Non-pigmented ciliary epithelial cell (primary cell): ENCODE measurements around the gene SH3RF1.

ENCODE experiments used
- DNase-seq: peaks from one replicate; pipeline ENCODE4 v3.0.0-alpha.2; 2010; ENCODE audit warnings: low read depth

SH3RF1 gene

GRCh38 chr4:169063441-169063840 lies 207.3 kb downstream of the SH3RF1 start:
- DNase-seq = no peak

- DNase-seq = no peak
Observed at GRCh38 chr4:169062897-169063244, 207.9 kb downstream of the SH3RF1 start.

GRCh38 chr4:169061386-169061785 lies 209.4 kb downstream of the SH3RF1 start:
- no peak for DNase-seq

DNA sequence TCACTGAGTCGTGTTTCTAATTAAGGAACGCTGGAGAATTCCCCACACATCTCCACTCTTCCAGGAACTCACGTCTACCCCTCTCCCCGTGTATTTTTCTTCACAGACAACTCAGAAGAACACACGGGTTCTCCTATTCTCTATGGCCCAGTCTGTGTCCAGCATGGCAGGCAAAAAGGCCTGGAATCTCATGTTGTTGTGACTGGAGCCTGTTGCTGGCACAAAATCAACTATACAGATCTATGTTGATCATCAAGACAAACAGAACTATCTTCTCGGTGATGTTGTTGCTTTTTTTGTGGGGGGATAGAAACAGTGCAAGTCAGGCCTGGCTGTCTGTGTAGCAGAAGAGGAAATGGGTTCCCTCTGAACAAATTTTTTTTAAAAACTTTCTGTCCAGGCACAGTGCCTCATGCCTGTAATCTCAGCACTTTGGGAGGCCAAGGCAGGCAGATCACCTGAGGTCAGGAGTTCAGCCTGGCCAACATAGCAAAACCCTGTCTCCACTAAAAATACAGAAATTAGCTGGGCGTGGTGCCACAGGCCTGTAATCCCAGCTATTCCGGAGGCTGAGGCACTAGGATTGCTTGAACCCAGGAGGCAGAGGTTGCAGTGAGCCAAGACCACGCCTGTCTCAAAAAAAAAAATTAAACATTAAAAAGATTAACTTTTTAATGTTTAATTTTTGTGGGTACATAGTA lies 210.2 kb downstream of the SH3RF1 start:
- no peak for DNase-seq

DNA sequence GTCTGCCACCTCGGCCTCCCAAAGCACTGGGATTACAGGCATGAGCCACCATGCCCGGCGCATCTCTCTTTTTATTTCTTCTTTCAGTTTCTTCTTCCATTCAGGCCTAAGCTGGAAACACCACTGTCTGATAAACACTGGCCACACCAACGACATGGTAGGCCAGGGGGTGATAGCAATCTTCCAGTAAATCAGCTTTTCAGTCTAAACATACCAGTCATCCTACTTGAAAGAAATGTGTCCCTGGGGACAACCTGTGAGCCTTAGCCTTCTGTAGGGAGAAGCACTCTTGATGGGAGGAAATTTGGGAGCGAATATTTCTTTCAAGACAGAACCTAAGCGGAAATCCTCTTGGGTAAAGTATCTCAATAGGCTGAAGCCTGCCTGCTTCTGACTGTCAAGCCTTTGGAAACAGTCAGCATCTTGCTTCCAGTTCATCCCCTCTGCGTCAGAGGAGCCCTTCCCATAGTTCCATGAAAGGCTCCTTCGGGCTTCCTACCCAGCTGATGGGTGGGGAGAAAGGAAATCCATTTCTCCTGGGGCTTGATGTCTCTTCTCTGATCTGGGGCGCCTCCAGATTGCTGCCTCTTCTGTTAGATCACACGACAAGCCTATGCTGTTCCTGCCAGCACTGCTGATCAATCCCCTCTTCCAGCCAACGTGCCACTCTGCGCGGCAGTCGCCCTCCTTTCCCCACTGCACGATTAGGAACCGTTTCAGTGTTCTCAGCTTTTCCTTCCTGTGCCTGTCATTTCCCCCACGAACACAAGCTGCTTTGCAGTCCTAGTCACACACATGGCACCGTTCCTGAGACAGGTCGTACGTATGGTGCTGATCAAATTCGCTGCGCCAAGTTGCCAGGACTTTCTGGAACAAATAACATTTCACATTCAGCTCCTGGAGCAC lies 211.2 kb downstream of the SH3RF1 start:
- DNase-seq = no peak

DNA sequence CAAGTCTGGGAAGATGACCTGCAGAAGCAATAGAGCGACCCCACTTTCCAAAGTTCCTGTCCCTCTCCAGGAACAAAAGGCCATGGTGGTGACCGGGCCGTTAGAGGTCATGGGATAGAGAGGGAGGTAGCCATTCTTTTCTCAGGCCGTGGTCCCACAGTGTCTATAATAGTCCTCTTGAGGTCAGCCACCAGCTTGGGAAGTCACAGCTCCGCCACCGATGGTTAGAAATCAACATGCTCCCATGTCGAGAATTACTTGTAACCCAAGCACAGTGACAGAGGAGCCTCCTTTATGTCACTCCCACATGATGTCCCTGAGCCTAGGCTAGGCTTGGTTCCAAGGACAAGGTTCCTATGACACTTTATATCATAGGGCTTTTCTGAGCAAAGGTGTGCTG lies 212.4 kb downstream of the SH3RF1 start:
- DNase-seq = no peak

GRCh38 chr4:169054879-169055278 lies 215.9 kb downstream of the SH3RF1 start:
- no peak for DNase-seq

DNA sequence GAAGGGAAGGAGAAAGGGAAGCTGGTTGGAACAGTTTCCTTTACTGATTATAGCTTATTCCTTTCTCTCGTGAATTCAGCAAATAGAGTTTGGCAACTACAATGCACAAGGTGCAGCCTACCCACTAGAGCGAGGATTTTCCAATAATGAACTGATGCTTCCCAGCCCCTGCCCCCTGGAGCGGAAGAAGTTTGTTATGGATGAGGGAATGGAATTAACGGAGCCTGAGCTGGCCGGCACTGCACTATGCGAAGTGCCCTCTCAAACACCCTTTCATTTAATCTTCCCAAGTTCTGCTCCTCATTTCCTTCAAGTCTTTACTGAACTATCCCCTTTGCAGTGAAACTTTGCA lies 218.2 kb downstream of the SH3RF1 start:
- DNase-seq = no peak

GRCh38 chr4:169051761-169052593 lies 218.8 kb downstream of the SH3RF1 start:
- DNase-seq = no peak

- DNase-seq = no peak
Observed at GRCh38 chr4:169050881-169051760, 219.6 kb downstream of the SH3RF1 start.

DNA sequence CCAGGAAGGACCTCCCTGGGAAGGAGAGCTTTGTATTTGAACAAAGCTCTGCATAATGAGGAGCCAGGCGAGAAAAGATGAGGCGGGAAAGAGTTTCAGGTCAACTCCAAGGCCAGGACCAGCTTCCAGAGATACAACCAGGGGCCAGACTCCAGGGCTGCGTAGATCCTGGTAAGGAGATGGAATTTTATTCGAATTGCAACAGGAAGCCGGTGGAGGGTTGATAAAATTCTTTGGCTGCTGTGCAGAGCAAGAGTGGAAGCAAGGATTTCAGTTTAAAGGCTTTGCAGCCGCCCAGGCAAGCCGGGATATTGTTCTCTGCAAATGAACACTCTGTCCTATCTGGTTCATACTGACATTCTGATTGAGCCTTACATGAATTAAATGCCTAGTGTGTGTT lies 220.5 kb downstream of the SH3RF1 start:
- DNase-seq = no peak

DNA sequence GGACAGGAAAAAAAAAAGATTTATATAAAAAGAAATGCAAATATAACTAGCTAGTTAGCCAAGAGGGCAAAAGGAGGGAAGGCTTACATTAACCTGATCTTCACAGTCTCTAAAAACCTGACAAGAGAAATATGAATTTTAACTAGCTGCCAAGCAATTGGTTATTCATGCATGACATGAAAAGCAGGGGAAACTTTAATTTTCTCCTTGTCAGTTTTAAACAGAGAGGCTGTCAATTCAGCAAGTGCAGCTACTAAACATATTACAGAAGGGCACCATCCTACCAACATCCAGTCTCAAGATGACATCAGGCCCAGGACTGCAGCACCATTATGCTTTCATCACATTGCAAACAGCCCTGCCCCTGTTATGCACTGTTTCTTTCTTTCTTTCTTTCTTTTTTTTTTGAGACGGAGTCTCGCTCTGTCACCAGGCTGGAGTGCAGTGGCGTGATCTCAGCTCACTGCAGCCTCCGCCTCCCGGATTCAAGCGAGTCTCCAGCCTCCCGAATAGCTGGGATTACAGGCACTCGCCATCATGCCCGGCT lies 221.8 kb downstream of the SH3RF1 start:
- no peak for DNase-seq

DNA sequence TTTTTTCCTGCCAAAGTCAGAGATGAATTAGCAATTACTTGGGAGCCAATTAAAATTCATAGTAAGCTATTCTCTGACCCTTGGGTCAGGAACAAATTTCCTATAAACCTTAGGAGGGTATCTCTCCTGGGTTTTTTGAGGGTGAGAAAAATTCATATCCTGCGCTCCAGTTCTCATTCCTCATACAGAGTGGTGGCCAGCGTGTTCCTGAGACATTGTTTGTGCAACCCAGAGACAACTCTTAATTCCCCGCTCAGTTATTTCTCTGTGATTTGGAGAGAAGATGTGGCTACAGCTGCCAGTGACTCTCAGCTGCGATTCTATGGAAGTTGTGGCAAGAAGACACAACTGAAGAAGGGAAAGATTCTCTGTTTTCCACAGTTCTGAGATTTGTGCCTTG lies 222.8 kb downstream of the SH3RF1 start:
- no peak for DNase-seq

DNA sequence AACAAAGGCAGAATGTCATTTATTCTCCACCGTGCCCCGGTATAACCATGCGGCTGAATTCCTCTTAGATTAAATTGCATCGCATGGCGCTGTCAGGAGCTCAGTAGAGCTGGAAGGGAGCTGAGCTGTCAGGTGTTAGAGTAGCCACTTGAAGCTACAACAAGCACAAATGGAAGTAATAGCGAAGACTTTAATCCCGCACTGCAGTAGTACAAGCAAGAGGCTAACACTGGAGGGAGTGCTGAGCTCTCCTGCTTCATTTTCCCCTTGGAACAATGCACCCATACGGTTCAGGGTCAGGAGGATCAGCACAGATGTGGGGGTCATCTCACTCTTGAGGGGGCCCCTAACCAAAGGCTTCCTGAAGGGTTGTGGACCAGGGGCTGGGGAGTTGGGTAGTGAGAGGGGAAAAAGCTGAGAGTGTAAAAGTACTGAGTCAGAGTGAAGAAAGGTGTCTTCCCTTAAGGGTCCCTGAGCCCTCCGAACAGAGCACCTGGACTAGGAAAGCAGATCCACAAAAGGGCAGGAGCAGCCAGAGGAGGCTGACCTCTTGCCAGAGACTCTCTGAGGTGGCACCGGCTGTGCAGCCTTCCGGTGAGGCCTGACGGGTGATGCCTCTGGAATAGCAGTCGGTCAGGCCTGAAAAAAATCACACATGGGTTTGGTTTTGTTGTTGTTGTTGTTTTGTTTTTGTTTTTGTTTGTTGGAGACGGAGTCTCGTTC lies 224.7 kb downstream of the SH3RF1 start:
- no peak for DNase-seq

DNA sequence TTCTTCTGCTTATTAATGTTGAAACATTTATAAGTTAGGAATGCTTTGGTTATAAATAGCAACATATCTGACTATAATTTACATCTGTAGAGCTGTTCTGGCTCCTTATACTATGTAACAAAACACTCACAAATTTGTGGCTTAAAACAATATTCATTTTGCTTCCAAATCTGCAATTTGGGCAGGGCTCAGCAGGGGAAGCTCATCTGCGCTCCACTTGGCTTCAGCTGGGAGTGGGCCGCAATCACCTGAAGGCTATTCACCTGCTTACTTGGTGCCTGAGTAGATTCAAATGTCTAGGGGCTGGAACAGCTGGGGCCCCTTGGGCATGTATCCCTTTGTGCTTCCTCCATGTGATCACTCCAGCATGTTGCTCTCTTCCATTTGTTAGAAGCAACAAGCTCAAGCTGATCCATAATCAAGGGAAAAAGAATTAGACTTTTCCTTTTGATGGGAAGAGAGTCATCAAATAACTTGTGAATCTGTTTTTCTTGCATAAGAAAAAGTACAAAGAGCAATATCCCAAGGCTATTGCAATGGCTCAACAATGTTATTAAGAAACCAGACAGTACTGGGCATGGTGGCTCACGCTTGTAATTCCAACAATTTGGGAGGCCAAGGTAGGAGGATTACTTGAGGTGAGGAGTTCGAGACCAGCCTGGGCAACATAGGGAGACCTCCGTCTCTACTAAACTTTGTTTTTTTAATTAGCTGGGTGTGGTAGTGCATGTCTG lies 225.9 kb downstream of the SH3RF1 start:
- no peak for DNase-seq
